ENCODE measurements around the gene ALDH3A2. TPM values are rescaled to one million over a fixed set of nuclear protein-coding genes. Genes with fewer than 3 reads are reported as not detected.

ALDH3A2 gene
- total RNA-seq, 1 donor = 48.7 TPM

Small RNAs within 50 kb of the gene (small RNA-seq; reads per million reads assigned to genes)
- gene NMTRQ-TTG12-1 (not detected), gene RF00322 (not detected)

Other genes starting within 250 kb of the ALDH3A2 start
- gene RNF112, start 237.5 kb upstream of the ALDH3A2 start, total RNA-seq = under 0.01 TPM
- gene SLC47A1, start 114.9 kb upstream of the ALDH3A2 start, total RNA-seq = under 0.01 TPM
- not detected for gene SLC47A2, start 67.8 kb downstream of the ALDH3A2 start, total RNA-seq
- gene ALDH3A1, start 99.5 kb downstream of the ALDH3A2 start, total RNA-seq = 0.81 TPM
- 21.0 TPM for gene ULK2, start 219.2 kb downstream of the ALDH3A2 start, total RNA-seq

All from hematopoietic multipotent progenitor cell (in vitro differentiated cells).